ENCODE measurements around the gene GMCL2.
"Not testable (repeated sequence)": the region's sequence is repeated elsewhere in the genome, so short reads cannot be mapped to it uniquely, and the experiment has no call there.

The GMCL2 gene, protein sequence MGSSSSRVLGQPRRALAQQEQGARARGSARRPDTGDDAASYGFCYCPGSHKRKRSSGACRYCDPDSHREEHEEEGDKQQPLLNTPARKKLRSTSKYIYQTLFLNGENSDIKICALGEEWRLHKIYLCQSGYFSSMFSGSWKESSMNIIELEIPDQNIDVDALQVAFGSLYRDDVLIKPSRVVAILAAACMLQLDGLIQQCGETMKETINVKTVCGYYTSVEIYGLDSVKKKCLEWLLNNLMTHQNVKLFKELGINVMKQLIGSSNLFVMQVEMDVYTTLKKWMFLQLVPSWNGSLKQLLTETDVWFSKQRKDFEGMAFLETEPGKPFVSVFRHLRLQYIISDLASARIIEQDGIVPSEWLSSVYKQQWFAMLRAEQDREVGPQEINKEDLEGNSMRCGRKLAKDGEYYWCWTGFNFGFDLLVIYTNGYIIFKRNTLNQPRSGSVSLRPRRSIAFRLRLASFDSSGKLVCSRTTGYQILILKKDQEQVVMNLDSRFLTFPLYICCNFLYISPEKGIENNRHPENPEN

DNA sequence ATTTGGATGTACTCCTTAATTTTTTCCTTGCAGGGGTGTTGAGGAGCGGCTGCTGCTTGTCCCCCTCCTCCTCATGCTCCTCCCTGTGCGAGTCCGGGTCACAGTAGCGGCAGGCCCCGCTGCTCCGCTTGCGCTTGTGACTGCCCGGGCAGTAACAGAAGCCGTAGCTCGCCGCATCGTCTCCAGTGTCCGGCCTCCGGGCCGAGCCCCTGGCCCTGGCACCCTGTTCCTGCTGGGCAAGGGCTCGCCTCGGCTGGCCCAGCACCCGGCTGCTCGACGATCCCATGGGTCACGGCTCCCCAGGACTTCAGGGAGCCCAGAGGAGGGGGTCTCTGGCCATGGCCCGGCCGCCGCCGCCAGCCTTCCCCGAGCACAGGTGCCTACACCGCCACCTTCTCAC lies at the start of gene GMCL2:
GMCL2 (minus strand) TSS at position 358 of the 400 bp plus-strand sequence; CDS start at position 286, 72 bp downstream.
- DNase-seq = no peak

DNA sequence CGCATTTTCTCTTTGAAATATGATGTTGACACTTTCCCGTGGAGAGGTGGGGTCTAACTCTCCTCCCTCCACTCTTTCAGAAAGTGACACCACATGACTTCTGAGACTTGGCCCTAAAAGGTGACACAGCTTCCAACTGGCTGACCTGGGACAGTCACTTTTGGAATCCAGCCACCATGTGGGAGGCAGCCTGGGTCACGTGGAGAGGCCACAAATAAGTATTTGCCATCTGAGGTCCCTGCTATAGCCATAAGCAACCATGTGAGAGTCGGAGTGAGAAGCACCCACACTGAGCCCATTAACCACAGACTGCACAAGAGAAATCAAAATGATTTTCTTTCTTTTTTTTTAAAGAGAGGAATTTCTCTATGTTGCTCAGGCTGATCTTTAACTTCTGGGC lies 49.5 kb upstream of the GMCL2 start:
- no peak for DNase-seq

DNA sequence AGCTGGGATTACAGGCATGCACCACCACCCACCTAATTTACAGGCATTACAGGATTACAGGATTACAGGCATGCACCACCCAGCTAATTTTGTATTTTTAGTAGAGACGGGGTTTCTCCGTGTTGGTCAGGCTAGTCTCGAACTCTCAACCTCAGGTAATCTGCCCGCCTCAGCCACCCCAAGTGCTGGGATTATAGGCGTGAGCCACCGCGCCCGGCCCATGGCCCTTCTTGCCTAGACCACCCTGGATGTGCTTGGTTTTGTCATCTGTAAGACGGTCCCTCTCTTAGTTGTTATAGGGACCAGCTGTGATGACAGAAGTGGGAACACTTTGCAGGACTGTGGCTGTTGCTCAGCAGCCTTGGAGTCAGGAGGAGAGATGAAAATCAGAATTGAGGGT lies 49.0 kb upstream of the GMCL2 start:
- DNase-seq = no peak

DNA sequence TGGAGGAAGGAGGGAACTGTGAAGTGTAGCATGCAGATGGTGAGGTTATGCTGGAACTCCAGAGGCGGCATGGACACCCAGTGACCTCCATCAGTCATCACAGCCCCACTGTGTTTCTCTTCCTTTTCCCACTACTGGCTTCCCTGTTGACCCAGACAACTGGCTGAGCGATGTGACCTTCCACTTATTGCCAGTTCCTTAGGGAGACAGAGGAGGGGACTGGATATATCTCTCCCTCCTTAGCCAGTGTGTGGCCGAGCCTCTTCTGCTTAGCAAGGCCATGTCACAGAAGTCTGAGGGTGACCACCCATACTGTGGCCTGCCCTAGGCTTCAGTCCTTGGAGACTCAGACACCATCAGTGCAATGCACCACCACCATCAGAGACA lies 48.4 kb upstream of the GMCL2 start:
- no peak for DNase-seq

DNA sequence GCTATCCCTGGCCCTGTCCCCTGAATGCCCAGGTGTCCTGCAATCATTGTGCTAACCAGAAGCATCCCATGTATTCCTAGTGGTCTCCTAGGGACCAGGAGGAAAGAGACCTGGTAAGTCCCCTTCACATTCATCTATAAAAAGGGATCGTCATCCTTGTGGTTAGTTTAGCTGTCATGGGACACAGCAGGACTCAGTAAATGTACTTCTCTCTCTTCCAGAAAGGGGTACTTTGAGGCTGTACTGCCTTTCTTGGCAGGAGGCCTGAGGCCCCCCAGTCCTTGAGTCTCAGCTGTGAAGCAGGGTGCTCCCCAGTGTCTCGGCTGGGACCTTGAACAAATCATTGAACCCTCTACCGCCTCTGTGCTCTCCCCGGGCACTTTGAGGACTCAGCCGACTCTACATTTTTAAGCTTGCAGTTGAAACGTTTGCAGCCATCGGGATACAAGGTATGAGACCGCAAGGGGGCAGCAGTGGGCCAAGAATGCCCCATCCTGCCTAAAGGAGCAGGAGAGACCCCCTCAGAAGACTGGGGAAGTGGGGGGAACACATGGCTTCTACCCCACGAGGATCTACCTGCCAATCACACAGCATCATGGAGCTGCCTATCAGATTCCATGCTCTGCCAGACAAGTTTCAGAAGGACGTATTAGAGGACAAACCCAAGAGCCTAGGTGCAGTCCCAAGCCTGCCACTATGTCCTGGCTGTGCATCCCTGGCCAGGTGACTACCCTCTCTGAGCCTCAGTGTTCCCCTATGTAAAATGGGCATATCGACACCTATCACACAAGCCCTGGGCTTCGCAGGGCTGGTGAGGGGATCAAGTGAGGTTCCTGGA lies 47.8 kb upstream of the GMCL2 start:
- peak in 2 of 3 experiments; percentile 12 to 44 for DNase-seq

DNA sequence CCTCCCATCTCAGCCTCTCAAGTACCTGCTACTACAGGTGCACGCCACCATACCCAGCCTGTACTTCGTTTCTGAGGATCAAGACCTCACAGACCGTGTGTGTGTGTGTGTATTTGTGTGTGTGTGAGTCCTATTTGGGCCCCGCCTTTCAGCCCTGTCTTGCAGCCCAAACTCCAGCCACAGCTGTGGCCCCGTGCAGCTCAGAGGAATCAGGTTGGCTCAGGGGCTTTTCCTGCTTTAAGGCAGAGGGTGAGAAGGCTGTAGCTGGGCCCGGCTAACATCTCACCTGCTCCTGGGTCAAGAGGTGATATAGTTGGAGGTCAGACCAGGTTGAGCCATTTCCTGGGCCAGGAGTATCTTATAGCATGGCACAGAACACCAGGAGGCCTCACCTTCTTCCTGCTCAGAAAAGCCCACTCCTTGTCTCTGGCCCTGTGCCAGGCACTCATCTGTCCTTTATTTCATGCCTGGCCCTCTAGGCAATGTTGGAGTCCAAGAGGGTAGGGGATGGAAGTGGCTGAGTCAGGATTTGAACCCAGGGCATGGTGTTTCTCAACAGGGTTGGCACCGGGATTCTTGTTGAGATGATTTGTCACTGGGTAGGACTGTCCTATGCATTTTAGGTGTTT lies 47.1 kb upstream of the GMCL2 start:
- peak in 1 of 3 experiments; percentile 3 for DNase-seq

DNA sequence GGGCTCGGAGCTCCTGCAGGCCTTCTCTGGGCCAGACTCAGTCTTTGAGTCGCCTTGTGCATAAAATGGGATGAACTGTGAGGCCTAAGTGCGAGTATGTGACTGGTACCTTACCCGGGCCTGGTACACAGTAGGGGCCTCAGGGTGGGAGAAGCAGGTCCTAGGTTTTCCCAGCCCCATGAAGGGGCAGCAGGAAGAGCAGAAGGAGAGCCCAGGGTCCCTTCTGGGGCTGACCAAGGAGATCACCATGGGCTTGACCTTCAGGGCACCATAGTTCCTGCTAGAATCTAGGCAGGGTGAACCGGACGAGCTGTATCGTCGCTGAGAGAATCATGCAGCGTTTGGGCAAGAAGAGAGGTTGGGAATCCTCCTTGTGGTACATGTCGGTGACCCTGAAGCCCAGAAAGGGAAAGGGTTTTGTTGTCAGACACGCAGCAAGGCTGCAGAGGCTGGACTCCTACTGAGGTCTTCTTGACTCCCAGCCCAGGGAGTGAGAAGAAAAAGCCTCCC lies 45.8 kb upstream of the GMCL2 start:
- DNase-seq = peak in 1 of 3 experiments; percentile 55

DNA sequence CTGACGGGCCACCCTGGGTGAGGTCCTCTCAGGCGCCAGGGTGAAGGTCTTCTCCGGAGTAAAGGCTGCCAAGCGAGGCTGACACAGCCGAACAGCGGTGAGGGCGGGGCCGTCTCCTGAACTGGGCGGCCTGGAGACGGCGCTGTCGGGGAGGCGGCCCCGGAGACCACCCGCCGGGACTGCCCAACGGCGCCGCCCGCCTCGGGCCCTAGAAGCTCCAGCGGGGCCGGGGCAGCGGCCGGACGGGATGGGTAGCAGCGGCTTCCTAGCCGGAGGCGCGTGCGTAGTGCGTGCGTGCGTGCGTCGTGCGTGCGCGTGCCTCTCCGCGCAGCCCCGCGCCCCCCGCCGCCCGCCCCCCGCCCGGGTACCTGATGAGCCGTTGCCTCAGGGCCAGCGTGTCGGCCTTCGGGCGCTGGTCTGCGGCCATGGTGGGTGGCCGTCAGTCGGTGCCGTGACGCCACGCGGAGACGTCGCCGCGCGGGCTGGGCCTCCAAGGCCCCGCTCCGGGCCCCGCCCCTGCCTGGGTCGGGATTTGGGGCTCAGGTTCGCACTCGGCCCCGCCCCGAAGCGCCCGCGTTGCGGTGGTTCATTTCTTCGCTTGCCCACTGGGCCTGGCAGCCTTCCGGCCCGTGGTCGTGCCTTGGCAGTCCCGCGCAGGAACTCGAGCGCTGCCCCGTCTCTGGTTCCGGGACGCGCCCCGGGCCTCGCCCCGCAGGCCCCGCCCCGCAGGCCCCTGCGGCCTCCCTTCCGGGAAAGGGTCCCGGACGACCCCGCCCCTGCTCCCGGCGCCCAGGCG lies 45.2 kb upstream of the GMCL2 start, which contains the start of gene PHYKPL:
PHYKPL (minus strand) TSS at position 679 of the 796 bp plus-strand sequence; CDS start at position 427, 252 bp downstream.
- peak; percentile 65 to 73 (median 69) for DNase-seq

DNA sequence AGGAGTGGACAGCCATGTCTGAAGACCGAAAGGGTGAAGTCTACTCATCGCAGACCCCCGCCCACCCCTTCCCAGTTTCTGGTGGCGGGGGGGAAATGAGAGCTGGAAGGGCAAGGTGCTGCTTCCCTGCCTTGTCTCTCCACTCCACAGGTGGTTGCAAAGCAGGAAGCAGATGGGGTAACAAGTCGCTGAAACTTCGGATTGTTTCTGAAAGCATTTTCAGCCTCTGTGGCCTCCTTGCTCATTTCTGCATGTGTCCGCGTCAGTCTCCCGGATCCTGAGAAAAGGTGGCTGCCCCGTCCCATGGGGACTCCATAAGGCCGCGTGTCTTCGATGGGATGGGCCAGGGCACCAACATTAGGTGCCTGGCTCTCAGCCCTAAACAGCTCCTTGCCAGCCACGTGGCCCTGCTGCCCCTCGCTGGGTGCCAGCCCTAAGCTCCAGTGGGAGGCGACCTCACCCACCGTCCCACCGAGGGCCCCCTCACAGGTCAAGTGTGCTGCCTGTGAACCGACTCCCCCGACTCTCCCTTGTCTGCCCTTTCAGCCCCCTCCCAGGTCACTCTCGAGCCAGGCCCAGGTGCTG lies 44.5 kb upstream of the GMCL2 start:
- DNase-seq = no peak

DNA sequence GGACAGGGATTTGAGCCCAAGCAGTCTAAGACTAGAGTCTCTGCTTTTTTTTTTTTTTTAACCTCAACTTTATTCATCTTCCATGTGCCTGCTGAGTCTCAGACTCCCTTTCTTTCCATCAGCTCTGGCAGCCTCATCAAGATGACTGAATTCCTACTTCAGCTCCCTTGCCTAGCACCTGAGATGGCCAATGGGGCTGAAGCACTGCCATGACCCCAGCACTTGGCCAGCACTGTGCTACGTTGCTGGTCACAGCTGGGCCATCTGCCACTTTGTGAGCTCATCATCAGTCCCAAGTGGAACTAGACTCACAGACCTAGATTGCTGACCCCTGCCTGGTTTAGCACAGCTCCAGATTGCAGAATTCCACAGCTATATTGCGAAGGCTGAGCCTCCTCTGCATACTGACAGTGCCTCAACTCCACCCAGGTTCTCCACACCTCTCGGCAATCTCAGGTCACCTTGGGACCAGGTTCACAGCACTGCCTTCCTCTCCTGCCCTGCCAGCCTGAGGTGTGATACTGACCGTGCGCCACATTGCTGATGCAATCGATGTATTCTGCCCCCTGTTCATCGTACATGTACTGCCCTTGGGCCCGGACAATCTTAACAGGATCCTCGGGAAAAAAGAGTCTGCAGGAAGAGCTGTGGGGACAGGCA lies 43.8 kb upstream of the GMCL2 start:
- DNase-seq = no peak

DNA sequence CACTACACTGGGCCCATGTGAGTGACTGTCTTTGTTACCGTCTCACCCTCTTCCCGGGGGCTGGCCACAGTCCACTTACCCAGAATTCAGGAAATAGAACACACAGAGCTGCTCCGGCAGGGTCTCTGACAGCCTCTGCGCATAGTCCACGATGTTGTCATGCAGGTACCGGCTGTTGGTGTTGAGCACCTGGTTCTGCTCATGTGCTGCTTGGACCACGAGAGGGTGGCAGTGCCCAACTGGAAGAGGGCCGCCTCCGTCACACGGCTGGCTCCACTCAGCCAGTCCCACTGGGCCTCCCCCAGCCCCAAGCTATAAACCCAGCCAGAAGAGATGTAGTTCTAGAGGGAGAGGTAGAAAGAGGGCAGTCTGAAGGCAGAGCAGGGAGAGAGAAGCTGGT lies 42.7 kb upstream of the GMCL2 start:
- DNase-seq = no peak

DNA sequence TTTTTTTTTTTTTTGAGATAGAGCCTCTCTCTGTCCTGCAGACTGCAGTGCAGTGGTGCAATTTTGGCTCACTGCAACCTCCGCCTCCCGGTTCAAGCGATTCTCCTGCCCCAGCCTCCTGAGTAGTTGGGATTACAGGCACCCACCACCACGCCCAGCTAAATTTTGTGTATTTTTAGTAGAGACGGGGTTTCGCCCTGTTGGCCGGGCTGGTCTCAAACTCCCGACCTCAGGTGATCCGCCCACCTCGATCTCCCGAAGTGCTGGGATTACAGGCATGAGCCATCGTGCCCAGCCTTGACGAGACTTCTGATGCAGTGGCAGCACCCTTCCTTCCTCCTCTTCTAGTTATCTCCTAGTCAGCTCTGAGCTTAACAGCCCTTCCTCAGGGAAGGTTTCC lies 41.9 kb upstream of the GMCL2 start:
- DNase-seq = not testable (repeated sequence)

DNA sequence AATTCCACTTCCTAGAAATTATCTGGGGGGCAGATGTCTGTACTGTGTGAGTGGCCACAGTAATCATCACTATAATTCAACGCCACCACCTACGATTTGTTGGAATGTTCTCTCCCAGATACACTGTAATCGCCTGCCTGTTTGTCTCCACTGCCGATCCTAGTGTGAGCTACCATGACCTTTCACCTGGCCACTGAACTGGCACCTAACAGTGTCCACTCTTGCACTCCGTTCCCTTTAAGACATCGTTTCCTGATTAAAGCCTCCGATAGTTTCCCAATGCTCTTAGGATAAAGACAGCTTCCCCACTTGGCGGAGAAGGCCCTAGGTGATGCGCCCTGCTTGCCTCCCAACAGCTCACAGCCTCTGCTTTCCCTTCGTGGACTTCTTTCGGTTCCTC lies 41.4 kb upstream of the GMCL2 start:
- no peak for DNase-seq

DNA sequence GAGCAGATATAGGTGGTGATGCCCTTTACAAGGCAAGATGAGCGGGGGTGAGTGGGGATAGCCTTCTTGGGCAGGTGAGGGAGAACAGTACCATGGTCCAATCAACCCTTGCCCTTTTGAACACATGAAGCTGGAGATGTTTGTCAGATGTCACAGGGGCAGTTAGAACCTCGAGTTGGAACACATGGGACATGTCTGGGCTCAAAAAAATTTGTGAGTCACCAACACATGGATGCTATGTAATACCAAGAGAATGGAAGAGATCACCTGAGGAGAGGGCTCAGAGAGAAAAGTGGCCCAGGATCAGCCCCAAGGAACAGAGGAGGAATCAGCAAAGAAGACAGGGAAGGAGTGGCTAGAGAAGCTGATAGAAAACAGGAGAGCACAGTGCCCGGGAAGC lies 40.8 kb upstream of the GMCL2 start:
- no peak for DNase-seq

DNA sequence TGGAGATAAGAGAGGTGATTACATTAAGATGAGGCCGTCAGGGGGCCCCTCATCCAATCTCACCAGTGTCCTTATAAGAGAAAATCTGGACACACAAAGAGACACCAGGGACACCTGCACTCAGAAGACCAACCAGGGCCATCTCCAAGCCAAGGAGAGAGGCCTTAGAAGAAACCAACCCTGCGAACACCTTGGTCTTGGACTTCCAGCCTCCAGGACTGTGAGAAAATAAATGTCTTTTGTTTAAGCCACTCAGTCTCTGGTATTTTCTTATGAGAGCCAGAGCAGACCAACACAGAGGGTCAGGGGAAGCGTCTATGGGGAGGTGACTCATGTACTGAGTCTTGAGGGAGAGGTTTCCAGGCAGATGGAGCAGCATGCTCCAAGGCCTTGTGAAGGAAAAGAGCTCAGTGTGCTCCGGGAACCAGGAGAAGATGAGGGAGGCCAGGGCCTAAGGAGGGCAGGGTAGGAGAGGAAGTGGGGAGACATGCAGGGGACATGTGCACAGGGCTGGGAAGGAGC lies 40.0 kb upstream of the GMCL2 start:
- no peak for DNase-seq

DNA sequence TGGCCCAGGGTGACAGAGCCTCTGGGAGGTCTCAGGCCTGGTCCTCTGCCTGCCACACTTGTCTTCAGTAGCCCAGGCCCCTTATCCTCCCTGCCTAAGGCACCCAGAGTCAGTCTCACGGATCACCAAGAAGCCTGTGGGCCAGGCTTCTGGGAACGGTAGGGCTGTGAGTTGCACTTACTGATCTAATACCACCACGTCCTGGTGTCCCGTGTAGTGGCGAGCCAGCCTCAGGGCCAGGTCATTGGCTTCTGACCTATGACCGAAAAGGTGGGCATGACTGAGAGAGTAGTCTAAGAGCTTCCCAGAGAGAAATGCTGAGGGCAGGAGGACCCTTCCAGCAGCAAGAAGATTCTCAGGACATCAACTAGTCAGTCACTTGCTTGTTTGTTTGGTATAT lies 38.0 kb upstream of the GMCL2 start:
- no peak for DNase-seq

DNA sequence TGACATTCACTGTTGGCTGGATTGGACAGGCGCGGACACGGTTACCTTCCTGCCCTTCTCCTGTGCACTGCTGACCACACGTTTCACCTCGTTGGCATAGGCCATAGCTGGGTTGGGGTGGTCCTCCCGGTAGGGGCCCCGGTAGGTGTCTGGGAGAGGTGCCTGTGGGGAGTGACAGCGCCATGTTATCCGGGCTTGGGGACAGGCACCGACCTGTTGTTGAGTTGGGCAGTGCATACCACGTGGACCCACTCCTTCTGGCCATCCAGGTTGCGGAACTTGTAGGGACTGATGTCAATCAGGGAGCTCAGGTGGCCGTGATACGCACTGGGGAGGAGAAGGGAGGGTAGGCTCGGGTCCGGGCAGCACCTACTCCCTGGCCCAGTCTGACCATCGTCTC lies 37.2 kb upstream of the GMCL2 start:
- DNase-seq = no peak

DNA sequence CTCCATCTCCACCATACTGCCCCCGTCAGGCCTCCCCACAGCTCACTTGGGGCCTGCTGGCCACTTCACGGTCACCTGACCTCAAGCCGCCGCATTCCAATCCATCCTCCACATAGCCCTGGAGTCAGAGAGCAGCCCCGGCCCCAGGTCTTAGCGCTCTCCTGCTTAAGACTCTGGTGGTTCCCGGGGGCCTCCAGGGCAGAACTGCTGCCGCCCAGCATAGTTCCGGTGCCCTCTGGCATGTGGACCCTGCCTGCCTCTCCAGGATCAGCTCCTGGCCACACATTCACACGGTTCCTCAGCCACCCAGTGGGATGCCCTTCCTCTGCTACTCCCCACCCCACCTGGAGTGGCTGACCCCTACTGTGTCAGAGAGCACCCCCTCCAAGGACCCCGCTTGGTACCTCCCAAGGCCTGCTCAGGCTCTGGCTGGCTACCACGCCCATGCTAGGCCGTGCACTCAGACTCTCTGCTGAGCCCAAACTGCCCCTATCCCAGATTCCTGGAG lies 36.7 kb upstream of the GMCL2 start:
- no peak for DNase-seq

DNA sequence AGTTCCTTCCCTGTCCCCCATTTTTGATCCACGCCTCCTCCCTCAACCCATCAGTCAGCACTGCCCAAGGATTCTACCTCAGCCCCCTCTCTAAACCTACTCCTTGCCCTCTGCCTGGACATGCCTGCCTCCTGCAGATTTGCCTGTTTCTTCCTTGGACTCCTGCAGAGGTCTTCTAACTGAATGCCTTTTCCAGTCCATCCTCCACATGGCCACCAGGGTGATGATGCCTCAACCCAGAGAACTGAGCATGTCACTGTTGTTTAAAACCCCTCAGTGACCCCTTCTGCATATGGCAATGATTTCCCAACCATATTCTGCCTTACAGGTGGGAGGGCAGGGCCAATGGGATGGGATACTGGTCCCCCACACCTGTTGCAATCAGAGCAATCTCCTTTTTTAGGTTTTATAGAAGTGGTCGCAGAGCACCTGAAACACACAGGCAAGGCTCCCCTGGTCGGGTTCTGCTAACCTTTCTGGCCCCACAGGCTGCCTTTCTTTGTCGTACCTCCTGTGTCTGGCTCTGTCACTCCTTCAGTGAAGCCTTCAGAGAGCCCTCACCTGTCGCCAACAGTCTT lies 36.1 kb upstream of the GMCL2 start:
- DNase-seq = no peak

DNA sequence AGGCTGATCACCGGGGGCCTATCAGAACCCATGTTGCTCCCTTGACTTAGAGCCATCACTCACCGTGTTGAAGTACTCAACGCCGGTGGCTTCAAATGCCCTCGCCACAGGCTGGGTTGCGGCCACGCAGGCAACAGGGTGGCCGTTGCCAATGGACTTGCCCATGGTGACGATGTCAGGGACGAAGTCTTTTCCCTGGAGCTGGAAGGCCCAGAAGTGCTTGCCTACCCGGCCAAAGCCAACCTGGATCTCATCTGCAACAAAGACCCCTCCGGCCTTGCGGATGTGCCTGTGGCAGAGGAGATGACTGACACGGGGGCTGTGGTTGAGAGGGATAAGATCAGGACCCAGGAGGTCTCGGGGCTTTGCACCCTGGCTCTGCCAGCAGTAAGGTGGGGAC lies 35.1 kb upstream of the GMCL2 start:
- no peak for DNase-seq
